H7 (cell line): ENCODE data around the gene CXXC5. TPM values are rescaled to one million over a fixed set of nuclear protein-coding genes. Genes with fewer than 3 reads are reported as not detected.
A peak's percentile ranks its signal among the peaks of the same experiment; 100 is the strongest.

Experiments used
- DNase-seq: peaks from one replicate; pipeline ENCODE4 v3.0.0; 2012
- H3K27me3 ChIP-seq: 2 replicates; pipeline ENCODE4 v1.6.0; 2011; ENCODE audit warnings: mild to moderate bottlenecking, low read length; ENCODE audit not compliant: control insufficient read depth, insufficient read depth
- H3K36me3 ChIP-seq: replicated peaks from 2 replicates; pipeline ENCODE4 v1.5.1; 2011; ENCODE audit warnings: low read length; ENCODE audit not compliant: control insufficient read depth, insufficient read depth
- H3K4me3 ChIP-seq: 2 replicates; pipeline ENCODE4 v1.5.1; 2011; ENCODE audit warnings: low read depth, mild to moderate bottlenecking, control low read depth, low read length, moderate library complexity; ENCODE audit not compliant: insufficient read depth
- total RNA-seq: library from RNA; depleted of rRNA; stranded (reverse); fragments of >200 nt; shearing (Covaris generic); gene quantifications from 2 replicates; pipeline ENCODE4 v1.2.3, GENCODE V29; 2014

CXXC5 gene
- total RNA-seq, 1 experiment from 2014 or later, result 154 TPM

DNA sequence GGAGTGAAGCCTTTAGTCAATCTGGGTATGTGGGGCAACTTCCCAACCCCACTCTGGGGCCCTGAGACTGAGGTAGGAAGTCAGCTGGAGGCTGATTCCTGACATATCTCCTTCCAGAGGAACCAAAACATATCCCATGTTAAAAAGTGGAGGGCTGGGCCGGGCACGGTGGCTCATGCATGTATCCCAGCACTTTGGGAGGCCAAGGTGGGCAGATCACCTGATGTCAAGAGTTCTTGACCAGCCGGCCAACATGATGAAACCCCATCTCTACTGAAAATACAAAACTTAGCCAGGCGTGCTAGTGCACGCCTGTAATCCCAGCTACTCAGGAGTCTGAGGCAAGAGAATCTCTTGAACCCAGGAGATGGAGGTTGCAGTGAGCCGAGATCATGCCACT is 44.0 kb downstream of the CXXC5 start:
- no peak overlapping the region for H3K4me3 ChIP-seq
- DNase-seq, result no peak
- H3K36me3 ChIP-seq, result no peaks in the 10 kb centered on the region
- no peaks in the 10 kb centered on the region; the same call in 1 of the 2 replicates for H3K27me3 ChIP-seq

DNA sequence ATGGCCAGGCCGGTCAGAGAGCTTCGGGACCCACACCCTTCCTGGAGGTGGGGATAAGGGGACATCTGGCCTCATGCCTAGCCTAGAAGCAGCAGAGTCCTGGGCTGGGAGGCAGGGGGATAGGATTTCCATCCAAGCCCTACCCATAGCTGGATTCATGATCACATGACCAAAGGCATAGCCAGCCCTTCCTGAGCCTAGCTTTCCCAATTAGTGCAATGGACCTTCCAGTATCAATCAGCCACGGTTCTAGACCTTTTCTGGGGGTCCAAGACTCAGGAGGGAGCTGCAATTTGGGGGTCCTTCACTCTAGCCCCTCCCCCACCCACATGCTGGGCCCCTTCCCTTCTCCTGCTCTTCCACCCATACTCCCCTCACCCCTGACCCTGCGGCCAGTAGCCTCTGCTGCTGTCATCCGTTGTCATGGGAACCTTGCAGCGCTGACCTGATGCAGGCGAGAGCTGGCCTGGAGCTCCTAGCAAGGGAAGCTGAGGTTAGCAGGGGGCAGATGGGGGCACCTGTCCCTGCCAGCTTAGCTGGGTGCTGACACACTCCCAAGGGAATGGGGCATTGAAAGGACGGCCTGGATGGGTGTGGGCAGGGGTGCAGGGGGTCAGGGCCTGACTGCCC is 44.6 kb downstream of the CXXC5 start:
- Histone ChIP-seq H3K36me3 (no peaks in the 10 kb centered on the region), H3K27me3 (no peaks in the 10 kb centered on the region; the same call in 1 of the 2 replicates), H3K4me3 (no peak overlapping the region)
- peak; percentile 72 for DNase-seq

DNA sequence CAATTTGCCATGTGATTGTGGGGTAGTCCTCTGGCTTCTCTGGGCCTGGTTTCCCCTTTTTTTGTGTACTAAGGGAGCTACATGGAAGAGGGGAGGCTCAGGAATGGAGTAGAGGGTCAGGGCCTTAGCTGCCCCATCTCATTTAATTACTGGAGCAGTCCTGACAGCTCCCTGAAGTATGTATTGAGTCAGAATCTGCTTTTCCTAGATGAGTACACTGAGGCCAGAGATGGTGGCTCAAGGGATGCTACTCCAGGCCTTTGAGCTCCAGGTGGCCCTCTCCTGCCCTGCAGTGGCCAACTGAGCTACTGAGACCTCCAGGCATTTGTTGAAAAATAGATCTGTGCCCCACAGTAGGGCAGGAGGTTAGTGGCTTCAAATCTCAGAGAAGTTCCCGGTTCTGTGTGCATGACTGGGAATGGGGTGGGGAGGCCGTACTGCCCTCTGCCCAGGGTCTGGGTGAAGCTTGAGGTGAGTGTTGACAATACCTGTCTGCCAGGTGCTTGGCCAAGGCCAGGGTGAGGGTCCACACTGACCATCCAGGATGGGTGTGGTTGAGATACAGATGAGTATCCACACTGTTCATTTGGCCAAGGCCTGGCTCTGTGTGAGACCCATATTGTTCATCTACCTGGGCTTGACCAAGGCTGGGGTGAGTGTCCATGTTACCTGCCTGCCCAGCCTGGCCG is 45.7 kb downstream of the CXXC5 start:
- Histone ChIP-seq H3K4me3 (no peak overlapping the region), H3K36me3 (no peaks in the 10 kb centered on the region), H3K27me3 (no peaks in the 10 kb centered on the region; the same call in 1 of the 2 replicates)
- no peak for DNase-seq

DNA sequence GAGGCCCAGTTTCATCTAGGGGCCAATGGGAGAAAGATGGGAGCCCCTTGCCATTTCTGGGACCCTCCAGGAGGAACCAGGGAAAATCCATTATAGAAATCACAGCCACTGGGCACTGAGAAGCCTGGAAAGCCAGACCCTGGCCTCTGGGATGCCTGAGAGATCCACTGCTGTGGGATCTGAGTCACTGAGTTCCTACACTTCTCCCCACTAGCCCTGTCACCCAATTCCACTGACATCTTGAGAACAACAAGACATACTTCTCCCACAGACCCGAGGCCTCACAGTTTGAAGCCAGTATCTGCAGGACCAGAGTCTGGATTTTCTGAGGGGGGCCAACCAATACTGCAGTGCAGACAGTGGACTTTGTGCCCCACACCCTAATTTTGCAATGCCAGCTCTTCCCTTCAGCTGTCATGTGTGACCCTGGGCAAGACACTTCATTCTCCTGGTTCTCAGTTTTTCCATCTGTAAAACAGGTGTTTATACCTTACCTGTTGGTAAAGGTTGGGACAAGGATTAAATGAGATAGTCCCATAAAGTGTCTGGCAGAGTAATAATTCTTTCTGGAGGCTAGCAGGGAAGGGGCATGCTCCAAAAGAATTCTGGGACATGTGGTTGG is 46.5 kb downstream of the CXXC5 start:
- no peak for DNase-seq
- Histone ChIP-seq H3K4me3 (no peak overlapping the region), H3K27me3 (no peaks in the 10 kb centered on the region; the same call in 1 of the 2 replicates), H3K36me3 (no peaks in the 10 kb centered on the region)

DNA sequence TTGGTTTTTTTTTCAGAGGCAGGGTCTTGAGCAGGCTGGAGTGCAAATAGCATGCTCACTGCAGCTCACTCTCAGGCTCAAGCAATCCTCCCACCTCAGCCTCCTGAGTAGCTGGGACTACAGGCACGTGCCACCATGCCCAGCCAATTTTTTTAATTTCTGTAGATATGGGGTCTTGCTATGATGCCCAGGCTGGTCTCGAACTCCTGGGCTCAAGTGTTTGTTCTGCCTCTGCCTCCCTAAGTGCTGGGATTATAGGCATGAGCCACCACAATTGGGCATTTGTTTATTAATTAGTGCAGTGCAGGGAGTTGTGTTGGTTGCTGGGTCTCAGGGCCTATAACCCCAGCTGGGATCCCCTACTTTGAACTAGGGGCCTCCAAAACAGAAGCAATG is 47.0 kb downstream of the CXXC5 start:
- H3K4me3 ChIP-seq, result no peak overlapping the region
- H3K27me3 ChIP-seq, result no peaks in the 10 kb centered on the region; the same call in 1 of the 2 replicates
- DNase-seq, result no peak
- H3K36me3 ChIP-seq, result no peaks in the 10 kb centered on the region

- no peak for DNase-seq
- Histone ChIP-seq H3K27me3 (no peaks in the 10 kb centered on the region), H3K4me3 (peak overlapping the region; percentile 39), H3K36me3 (no peaks in the 10 kb centered on the region)
Observed at GRCh38 chr5:139696167-139696893, 48.2 kb downstream of the CXXC5 start.

DNA sequence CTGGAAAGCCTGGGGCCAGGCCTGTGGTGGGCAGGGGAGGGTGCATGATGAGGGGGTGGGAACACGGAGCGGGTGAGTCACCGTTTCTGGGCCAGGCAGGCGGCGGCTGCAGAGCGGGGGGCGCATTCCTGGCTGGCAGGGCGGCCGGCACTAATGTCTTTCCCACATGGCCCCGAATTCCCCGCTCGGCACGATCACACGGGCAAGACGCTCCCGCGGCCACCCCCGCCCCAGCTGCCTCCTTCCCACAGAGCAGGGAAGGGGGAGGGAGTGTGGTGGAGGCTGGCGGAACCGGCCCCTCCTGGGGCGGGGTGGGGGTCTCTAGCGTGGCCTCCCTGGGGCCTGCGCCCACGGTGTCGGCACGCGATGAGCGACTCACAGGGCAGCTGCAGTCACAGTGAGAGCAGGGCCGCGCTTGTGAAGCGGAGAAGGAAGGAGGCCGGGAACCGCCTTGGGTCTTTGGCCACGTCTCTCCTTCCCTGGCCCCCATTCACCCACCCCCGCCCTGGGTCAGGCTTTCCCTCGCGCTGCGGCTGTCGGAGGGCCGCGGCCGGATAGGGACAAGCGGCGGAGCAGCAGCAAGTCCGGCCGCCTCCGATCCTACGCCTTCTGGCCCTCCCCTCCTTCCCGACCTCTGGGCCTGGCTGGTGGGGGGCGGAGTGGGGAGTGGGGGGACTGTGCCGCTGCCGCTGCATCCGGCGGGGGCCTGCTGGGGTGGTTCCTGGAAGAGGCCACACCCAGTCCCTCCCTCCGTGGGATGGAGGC is 48.9 kb downstream of the CXXC5 start:
- H3K27me3 ChIP-seq, result no peaks in the 10 kb centered on the region
- peak; percentile 94 for DNase-seq
- H3K4me3 ChIP-seq, result peak overlapping the region; percentile 39
- no peaks in the 10 kb centered on the region for H3K36me3 ChIP-seq

GRCh38 chr5:139698490-139699146 is 50.5 kb downstream of the CXXC5 start:
- Histone ChIP-seq H3K36me3 (no peaks in the 10 kb centered on the region), H3K4me3 (no peak overlapping the region), H3K27me3 (no peaks in the 10 kb centered on the region)
- DNase-seq, result peak; percentile 97

- no peak overlapping the region for H3K4me3 ChIP-seq
- no peaks in the 10 kb centered on the region for H3K27me3 ChIP-seq
- no peaks in the 10 kb centered on the region for H3K36me3 ChIP-seq
- no peak for DNase-seq
Observed at GRCh38 chr5:139699351-139699750, 51.2 kb downstream of the CXXC5 start.

DNA sequence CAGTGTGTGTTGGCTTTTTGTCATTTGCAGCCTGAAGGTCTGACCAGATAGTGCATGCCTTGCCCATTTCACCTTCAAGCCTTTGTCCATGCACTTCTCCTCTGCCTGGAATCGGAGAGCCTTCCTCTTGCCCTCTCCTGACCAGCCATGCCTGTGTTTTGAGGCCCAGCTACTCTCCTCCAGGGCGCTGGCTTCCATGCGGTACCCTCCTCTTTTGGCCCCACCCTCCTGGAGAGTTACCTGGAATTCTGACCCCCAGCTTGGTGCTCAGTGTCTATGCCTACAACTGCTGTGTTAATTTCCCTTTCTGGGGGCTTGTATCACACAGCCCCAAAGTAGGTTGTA is 52.5 kb downstream of the CXXC5 start:
- DNase-seq, result peak; percentile 54

GRCh38 chr5:139701056-139701741 is 53.0 kb downstream of the CXXC5 start:
- Histone ChIP-seq H3K27me3 (no peaks in the 10 kb centered on the region), H3K36me3 (no peaks in the 10 kb centered on the region), H3K4me3 (peak overlapping the region; percentile 13; the same call in 1 of the 2 replicates)
- DNase-seq, result peak; percentile 81

More for the DNA sequence above, 52.5 kb downstream of the CXXC5 start:
- Histone ChIP-seq H3K4me3 (no peak overlapping the region), H3K36me3 (no peaks in the 10 kb centered on the region), H3K27me3 (no peaks in the 10 kb centered on the region)

DNA sequence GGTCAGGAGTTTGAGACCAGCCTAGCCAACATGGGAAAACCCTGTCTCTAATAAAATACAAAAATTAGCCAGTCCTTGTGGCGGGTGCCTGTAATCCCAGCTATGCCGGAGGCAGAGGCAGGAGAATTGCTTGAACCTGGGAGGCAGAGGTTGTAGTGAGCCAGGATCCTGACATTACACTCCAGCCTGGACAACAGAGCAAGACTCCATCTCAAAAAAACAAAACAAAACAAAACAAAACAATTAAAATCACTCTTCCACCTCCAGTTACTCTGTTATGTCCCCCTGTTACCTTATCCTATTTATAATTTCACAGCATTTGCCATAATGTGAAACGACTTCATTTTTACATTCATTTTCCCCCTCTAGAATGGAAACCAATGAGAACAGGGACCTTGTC is 54.4 kb downstream of the CXXC5 start:
- no peak for DNase-seq
- Histone ChIP-seq H3K36me3 (no peaks in the 10 kb centered on the region), H3K27me3 (no peaks in the 10 kb centered on the region), H3K4me3 (no peak overlapping the region)

- Histone ChIP-seq H3K4me3 (no peak overlapping the region), H3K27me3 (no peaks in the 10 kb centered on the region)
- no peak for DNase-seq
Observed at GRCh38 chr5:139704748-139705147, 56.6 kb downstream of the CXXC5 start.

More at GRCh38 chr5:139704748-139705147, 56.6 kb downstream of the CXXC5 start:
- H3K36me3 ChIP-seq, result no peaks in the 10 kb centered on the region
